ENCODE data around the gene UVSSA.

UVSSA gene

DNA sequence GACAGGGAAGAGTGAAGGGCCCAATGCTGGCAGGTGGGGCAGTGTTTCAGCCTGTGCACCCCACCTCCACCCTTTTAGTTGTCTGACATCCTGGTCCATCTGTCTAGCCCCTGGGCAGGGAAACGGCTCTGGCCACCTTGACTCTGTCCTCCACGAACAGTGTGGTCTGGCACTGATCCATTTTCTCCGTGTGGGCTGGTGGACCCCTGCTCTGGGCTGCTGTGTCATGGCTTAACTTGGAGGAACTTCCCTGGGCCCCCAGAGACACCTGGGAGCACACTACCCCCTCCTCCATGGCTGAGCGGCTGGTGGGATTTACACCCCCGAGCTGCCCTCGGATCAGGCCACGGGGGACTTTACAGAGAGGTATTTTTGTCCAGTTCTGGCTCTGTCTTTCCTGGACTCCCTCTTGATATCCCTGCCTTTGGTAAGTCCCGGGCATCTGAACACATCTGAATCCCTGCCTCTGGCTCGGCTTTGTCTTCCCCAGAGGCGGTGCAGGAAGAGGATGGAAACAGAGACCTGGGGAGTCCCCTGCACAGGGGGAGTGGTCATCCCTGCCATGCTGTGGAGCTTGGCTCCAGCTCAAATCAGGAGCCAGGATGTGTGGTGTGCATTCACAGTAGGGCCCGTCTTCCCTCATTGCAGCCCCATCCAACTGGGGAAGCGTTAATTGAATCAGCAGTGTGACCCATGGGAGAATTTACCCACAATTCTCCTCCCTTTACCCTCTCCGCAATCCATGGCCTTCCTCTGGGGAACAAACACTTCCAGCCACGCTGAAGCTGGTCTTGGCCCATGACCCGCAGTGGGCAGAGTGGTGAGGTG, 65.6 kb downstream of the UVSSA start:
- no peaks in the 10 kb centered on the region for H3K27me3 ChIP-seq (ENCODE audit: insufficient read depth, low read depth)
- no peaks in the 10 kb centered on the region for H3K79me2 ChIP-seq (ENCODE audit: insufficient read depth, low read depth)
- H2AFZ ChIP-seq (ENCODE audit: low read depth), result no peak overlapping the region
- H3K4me1 ChIP-seq (ENCODE audit: low read depth, poor library complexity, severe bottlenecking), result no peaks in the 10 kb centered on the region
- H3K4me2 ChIP-seq, result no peak overlapping the region
- TF ChIP-seq, protein P1, sequence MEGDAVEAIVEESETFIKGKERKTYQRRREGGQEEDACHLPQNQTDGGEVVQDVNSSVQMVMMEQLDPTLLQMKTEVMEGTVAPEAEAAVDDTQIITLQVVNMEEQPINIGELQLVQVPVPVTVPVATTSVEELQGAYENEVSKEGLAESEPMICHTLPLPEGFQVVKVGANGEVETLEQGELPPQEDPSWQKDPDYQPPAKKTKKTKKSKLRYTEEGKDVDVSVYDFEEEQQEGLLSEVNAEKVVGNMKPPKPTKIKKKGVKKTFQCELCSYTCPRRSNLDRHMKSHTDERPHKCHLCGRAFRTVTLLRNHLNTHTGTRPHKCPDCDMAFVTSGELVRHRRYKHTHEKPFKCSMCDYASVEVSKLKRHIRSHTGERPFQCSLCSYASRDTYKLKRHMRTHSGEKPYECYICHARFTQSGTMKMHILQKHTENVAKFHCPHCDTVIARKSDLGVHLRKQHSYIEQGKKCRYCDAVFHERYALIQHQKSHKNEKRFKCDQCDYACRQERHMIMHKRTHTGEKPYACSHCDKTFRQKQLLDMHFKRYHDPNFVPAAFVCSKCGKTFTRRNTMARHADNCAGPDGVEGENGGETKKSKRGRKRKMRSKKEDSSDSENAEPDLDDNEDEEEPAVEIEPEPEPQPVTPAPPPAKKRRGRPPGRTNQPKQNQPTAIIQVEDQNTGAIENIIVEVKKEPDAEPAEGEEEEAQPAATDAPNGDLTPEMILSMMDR (conservative IDR thresholded peaks at IDR 0.05; ENCODE audit: low read depth, low read length), result no peak
- no peaks in the 10 kb centered on the region for H3K36me3 ChIP-seq (ENCODE audit: insufficient read depth)
- H3K4me3 ChIP-seq (IDR thresholded peaks at IDR 0.05; ENCODE audit: insufficient read depth, low read depth, low read length), result no peak overlapping the region
- no peak overlapping the region for H3K27ac ChIP-seq
- no peaks in the 10 kb centered on the region for H4K20me1 ChIP-seq (ENCODE audit: insufficient read depth)
- no peak overlapping the region for H3K9ac ChIP-seq

DNA sequence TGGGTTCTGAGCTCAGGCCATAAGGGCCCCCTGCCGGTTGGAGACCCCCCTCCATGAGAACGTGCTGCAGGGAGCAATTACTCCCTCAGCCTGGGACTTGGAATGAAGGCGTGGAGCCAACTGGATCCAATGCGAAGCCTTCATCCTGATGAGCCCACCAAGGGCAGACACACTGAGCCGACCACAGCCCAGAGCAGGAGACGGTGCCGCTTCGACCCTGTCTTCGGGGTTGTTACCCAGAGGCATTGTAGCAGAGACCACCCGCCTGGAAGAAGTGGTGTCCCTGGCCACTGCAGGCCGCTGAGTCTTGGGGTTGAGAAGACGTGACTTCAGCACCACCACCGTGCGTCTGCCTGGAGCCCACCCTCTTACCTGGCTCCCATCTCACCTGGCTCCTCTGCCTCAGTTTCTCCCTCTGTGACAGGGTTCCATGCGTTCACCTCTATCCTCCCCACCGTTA, 66.2 kb downstream of the UVSSA start:
- no peaks in the 10 kb centered on the region for H3K27me3 ChIP-seq (ENCODE audit: insufficient read depth, low read depth)
- H3K27ac ChIP-seq, result no peak overlapping the region
- H4K20me1 ChIP-seq (ENCODE audit: insufficient read depth), result no peaks in the 10 kb centered on the region
- H3K9ac ChIP-seq, result no peak overlapping the region
- no peak overlapping the region for H2AFZ ChIP-seq (ENCODE audit: low read depth)
- TF ChIP-seq, protein P1 (conservative IDR thresholded peaks at IDR 0.05; ENCODE audit: low read depth, low read length), result no peak
- no peaks in the 10 kb centered on the region for H3K36me3 ChIP-seq (ENCODE audit: insufficient read depth)
- no peaks in the 10 kb centered on the region for H3K79me2 ChIP-seq (ENCODE audit: insufficient read depth, low read depth)
- no peak overlapping the region for H3K4me2 ChIP-seq
- H3K4me1 ChIP-seq (ENCODE audit: low read depth, poor library complexity, severe bottlenecking), result no peaks in the 10 kb centered on the region
- no peak overlapping the region for H3K4me3 ChIP-seq (IDR thresholded peaks at IDR 0.05; ENCODE audit: insufficient read depth, low read depth, low read length)

DNA sequence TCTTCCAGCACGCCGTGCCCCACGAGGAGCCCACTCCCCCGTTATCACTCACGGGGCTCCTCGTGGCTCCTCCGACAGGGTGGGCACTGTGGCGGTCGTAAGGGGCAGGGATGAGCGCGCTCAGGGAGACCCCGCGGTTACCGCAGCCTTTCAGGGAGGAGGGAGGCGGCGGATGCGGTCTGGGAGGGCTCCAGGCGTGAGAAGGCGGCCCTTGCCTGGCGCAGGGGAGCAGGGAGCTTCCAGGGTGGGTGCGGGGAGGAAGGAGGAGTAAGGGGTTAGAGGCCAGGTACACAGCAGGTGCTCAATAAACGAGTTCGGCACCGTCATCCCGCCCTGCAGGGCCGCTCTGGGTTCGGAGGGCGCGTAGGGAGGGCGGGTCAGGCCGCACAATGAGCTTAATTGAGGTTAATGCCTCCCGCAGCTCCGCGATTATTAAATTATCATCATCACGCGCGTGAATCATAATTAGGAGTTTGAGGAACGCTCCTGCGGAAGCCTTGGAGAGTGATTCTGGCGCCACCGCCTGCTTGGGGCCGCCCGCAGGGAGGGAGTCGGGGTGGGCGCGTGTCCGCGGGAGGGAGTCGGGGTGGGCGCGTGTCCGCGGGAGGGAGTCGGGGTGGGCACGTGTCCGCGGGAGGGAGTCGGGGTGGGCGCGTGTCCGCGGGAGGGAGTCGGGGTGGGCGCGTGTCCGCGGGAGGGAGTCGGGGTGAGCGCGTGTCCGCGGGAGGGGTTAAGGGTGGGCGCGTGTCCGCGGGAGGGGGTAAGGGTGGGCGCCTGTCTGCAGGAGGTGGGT, 66.9 kb downstream of the UVSSA start:
- H3K9ac ChIP-seq, result no peak overlapping the region
- no peak overlapping the region for H2AFZ ChIP-seq (ENCODE audit: low read depth)
- H3K4me3 ChIP-seq (IDR thresholded peaks at IDR 0.05; ENCODE audit: insufficient read depth, low read depth, low read length), result no peak overlapping the region
- TF ChIP-seq, protein P1 (conservative IDR thresholded peaks at IDR 0.05; ENCODE audit: low read depth, low read length), result no peak
- H3K36me3 ChIP-seq (ENCODE audit: insufficient read depth), result no peaks in the 10 kb centered on the region
- no peaks in the 10 kb centered on the region for H3K4me1 ChIP-seq (ENCODE audit: low read depth, poor library complexity, severe bottlenecking)
- H3K79me2 ChIP-seq (ENCODE audit: insufficient read depth, low read depth), result no peaks in the 10 kb centered on the region
- no peaks in the 10 kb centered on the region for H4K20me1 ChIP-seq (ENCODE audit: insufficient read depth)
- H3K27ac ChIP-seq, result no peak overlapping the region
- no peaks in the 10 kb centered on the region for H3K27me3 ChIP-seq (ENCODE audit: insufficient read depth, low read depth)
- H3K4me2 ChIP-seq, result no peak overlapping the region

DNA sequence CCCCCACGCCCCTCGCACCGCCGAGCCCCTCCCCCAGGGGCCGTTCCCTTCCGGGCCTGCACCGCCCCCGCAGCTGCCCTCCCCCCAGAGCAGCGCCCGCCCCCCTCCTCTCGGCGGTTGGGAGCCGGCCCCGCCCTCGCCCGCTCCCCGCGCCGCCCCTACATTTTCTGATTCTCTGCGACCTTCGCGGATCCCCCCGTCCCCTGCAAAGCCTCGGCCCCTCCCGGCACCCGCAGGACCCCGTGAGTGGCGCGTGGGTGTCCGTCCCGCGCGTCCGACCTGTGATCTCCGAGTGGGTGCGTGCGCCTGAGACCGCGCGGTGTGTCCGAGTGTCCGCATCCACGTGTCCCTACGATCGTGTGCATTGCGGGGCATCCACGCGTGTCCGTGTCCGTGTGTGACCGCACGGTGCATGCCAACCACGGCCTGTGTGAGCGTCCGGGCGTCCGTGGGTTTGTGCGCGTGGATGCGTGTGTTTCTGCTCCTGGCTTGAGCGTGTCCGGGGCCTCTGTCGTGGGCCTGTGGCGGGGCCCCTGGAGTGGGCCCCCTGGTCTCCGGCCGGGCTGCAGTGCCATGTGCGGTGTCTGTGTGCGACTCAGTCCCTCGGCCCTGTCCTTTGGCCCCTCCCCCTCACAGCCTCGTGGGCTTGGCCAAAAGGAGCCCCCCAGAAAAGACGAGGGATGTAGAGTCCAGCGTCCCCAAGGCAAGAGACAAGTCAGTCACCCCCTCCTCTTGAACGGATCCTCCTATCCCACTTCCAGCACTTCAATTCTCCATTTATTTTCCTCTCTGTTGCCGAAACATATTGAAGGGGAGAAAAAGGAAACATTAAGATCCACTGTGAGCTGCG, 68.0 kb downstream of the UVSSA start:
- Histone ChIP-seq H3K4me2 (no peak overlapping the region), H3K79me2 (ENCODE audit: insufficient read depth, low read depth) (no peaks in the 10 kb centered on the region), H3K4me1 (ENCODE audit: low read depth, poor library complexity, severe bottlenecking) (no peaks in the 10 kb centered on the region), H3K4me3 (IDR thresholded peaks at IDR 0.05; ENCODE audit: insufficient read depth, low read depth, low read length) (no peak overlapping the region), H2AFZ (ENCODE audit: low read depth) (no peak overlapping the region), H3K27me3 (ENCODE audit: insufficient read depth, low read depth) (no peaks in the 10 kb centered on the region), H3K9ac (no peak overlapping the region), H4K20me1 (ENCODE audit: insufficient read depth) (no peaks in the 10 kb centered on the region), H3K27ac (no peak overlapping the region), H3K36me3 (ENCODE audit: insufficient read depth) (no peaks in the 10 kb centered on the region)
- TF ChIP-seq, protein P1 (conservative IDR thresholded peaks at IDR 0.05; ENCODE audit: low read depth, low read length), result no peak

Measured in KMS-11 (cell line).